CD4-positive, CD25-positive, alpha-beta regulatory T cell (primary cell): ENCODE results near the gene TOM1. TPM values are rescaled to one million over a fixed set of nuclear protein-coding genes. Genes with fewer than 3 reads are reported as not detected.

Source experiments
- ATAC-seq, 2 donors: fragments of 150-1000 bp; cut with Tn5 transposase; one replicate each; pipeline ENCODE4 v1.10.0; 2021; ENCODE audit warnings: low read depth in 2 of 2, moderate number of reproducible peaks in 2 of 2, moderate library complexity in 1 of 2
- DNase-seq, 3 donors: peaks; one replicate each; pipeline versions ENCODE4 v3.0.0 to v3.0.0-alpha.2; 2012 to 2022; ENCODE audit warnings: mixed read lengths in 1 of 3
- H3K27ac ChIP-seq: one replicate; pipeline ENCODE4 v1.7.0; 2013; ENCODE audit warnings: mild to moderate bottlenecking, low read length; ENCODE audit not compliant: insufficient read depth, poor library complexity, severe bottlenecking
- H3K27me3 ChIP-seq: one replicate; pipeline ENCODE4 v1.7.0; 2013; ENCODE audit warnings: low read length; ENCODE audit not compliant: control insufficient read depth, insufficient read depth
- H3K36me3 ChIP-seq: one replicate; pipeline ENCODE4 v1.7.0; 2013; ENCODE audit warnings: mild to moderate bottlenecking, low read length, moderate library complexity; ENCODE audit not compliant: control insufficient read depth, insufficient read depth
- H3K4me1 ChIP-seq: 2 replicates; pipeline ENCODE4 v1.7.0; 2013; ENCODE audit warnings: mild to moderate bottlenecking, low read length; ENCODE audit not compliant: insufficient read depth, control insufficient read depth, poor library complexity, severe bottlenecking
- H3K4me3 ChIP-seq: one replicate; pipeline ENCODE4 v1.7.0; 2013; ENCODE audit warnings: low read depth, mild to moderate bottlenecking, low read length, moderate library complexity
- H3K9me3 ChIP-seq, 2 experiments: 1 replicate in 1 of 2; 2 replicates in 1 of 2; pipeline ENCODE4 v1.7.0; 2013; ENCODE audit warnings: low read length in 2 of 2, mild to moderate bottlenecking in 1 of 2, moderate library complexity in 1 of 2; ENCODE audit not compliant: control insufficient read depth in 2 of 2
- H3K27ac Mint-ChIP-seq, 3 donors: one replicate each; pipeline ENCODE4 v1.8.0; 2020 to 2022; ENCODE audit warnings: mild to moderate bottlenecking in 3 of 3, mixed read lengths in 3 of 3, moderate library complexity in 2 of 3
- H3K27me3 Mint-ChIP-seq: one replicate; pipeline ENCODE4 v1.8.0; 2022; ENCODE audit warnings: mild to moderate bottlenecking, mixed read lengths
- H3K36me3 Mint-ChIP-seq: one replicate; pipeline ENCODE4 v1.8.0; 2020; ENCODE audit warnings: mixed read lengths
- H3K4me1 Mint-ChIP-seq, 4 donors: one replicate each; pipeline ENCODE4 v1.8.0; 2020 to 2022; ENCODE audit warnings: mixed read lengths in 4 of 4, mild to moderate bottlenecking in 1 of 4
- H3K4me3 Mint-ChIP-seq, 4 donors: one replicate each; pipeline ENCODE4 v1.8.0; 2020 to 2022; ENCODE audit warnings: mild to moderate bottlenecking in 4 of 4, mixed read lengths in 4 of 4, moderate library complexity in 3 of 4
- H3K9me3 Mint-ChIP-seq, 7 donors: one replicate each; pipeline ENCODE4 v1.8.0; 2020 to 2022; ENCODE audit warnings: mixed read lengths in 7 of 7, mild to moderate bottlenecking in 3 of 7, moderate library complexity in 2 of 7
- polyA plus RNA-seq, 4 donors: library from polyadenylated mRNA; unstranded; fragments of 300-500 nt; fragmentation: Illumina TruSeq; gene quantifications; one replicate each; pipeline ENCODE4 v1.2.3, GENCODE V29; 2021
- total RNA-seq: library from RNA; stranded (reverse); gene quantifications from one replicate; pipeline ENCODE4 v1.2.3, GENCODE V29; 2022

TOM1 gene
- total and polyA plus RNA-seq, 5 donors from 2014 or later, result 54.8 to 194 (median 71.6) TPM

- Histone ChIP-seq H3K36me3 (no peaks in the 10 kb centered on the region), H3K4me1 (peaks cover 18% of the 10 kb centered on the region), H3K27ac (no peak overlapping the region), H3K9me3 (no peaks in the 10 kb centered on the region), H3K27me3 (peaks cover 2% of the 10 kb centered on the region), H3K4me3 (no peak overlapping the region)
- DNase-seq, result no peak
- peaks cover 6 to 36% (median 16%) of the 10 kb centered on the region in 4 donors for H3K4me1 Mint-ChIP-seq
- H3K4me3 Mint-ChIP-seq, result peak overlapping the region in 2 of 4 donors; percentile 24 to 41
- ATAC-seq, result no peak
- H3K9me3 Mint-ChIP-seq, result peaks cover 0 to 1% (median 0%) of the 10 kb centered on the region in 7 donors
- peaks cover 20% of the 10 kb centered on the region for H3K27me3 Mint-ChIP-seq
- peak overlapping the region in 2 of 3 donors; percentile 20 to 44 for H3K27ac Mint-ChIP-seq
- no peaks in the 10 kb centered on the region for H3K36me3 Mint-ChIP-seq
These were observed 80.3 kb downstream of the TOM1 start for GRCh38 chr22:35380013-35380412.

DNA sequence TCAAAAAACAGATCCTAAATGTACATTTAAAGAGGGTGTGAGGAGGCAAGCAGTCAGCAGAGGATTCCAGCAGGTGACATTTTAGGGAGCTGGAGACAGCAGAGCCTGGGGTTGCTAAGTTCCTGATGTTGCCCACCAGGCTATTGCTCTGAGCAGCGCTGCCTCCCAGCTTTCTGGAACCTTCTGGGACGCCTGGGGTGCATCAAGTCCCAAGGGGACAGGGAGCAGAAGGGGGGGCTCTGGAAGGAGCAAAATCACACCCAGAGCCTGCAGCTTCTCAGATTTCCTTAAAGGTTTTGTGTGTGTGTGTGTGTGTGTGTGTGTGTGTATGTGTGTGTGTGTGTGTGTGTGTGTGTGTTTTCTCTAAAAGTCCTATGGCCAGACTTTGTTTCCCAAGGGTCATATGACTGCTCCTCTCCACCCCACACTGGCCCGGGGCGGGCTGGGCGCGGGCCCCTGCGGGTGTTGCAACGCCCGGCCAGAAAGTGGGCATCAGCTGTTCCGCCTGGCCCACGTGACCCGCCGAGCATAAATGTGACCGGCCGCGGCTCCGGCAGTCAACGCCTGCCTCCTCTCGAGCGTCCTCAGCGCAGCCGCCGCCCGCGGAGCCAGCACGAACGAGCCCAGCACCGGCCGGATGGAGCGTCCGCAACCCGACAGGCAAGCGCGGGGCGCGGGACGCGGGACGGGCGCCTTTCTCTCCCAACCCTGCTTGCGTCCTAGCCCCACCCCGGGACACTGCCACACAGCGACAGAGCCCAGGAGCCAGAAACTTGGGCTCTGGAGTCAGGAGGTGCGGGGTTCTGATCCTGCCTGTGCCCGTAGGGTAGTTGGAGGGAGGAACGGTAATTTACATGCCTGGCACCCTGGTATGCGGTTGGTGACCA lies 81.1 kb downstream of the TOM1 start, which contains the start of gene HMOX1:
Gene HMOX1, plus strand, starts transcription at position 560 of the 887 bp plus-strand sequence. Its CDS starts 78 bp downstream, at position 638.
- peak; percentile 66 to 76 for ATAC-seq
- Mint-ChIP-seq H3K4me3 (peak within 1 kb of the TSS; percentile 24 to 75 (median 56)), H3K27ac (peak within 1 kb of the TSS in 2 of 3 donors; percentile 20 to 44), H3K27me3 (peaks cover 24% of the 10 kb centered on the region), H3K36me3 (no peaks in the 10 kb centered on the region), H3K4me1 (peaks cover 6 to 32% (median 16%) of the 10 kb centered on the region in 4 donors), H3K9me3 (peaks cover 0 to 1% (median 0%) of the 10 kb centered on the region in 7 donors)
- peak in 2 of 3 donors; percentile 32 to 85 for DNase-seq
- H3K36me3 ChIP-seq, result no peaks in the 10 kb centered on the region
- H3K27ac ChIP-seq, result no peak within 1 kb of the TSS
- H3K4me3 ChIP-seq, result peak within 1 kb of the TSS; percentile 43
- H3K4me1 ChIP-seq, result peaks cover 18% of the 10 kb centered on the region
- H3K27me3 ChIP-seq, result peaks cover 2% of the 10 kb centered on the region
- no peaks in the 10 kb centered on the region for H3K9me3 ChIP-seq

GRCh38 chr22:35381424-35382009 lies 81.8 kb downstream of the TOM1 start:
- peak in 1 of 2 donors; percentile 6 for ATAC-seq
- no peaks in the 10 kb centered on the region for H3K36me3 ChIP-seq
- DNase-seq, result no peak
- Mint-ChIP-seq H3K27me3 (peaks cover 24% of the 10 kb centered on the region), H3K36me3 (no peaks in the 10 kb centered on the region), H3K4me3 (peak overlapping the region in 3 of 4 donors; percentile 53 to 75 (median 58)), H3K9me3 (peaks cover 0 to 1% (median 0%) of the 10 kb centered on the region in 7 donors), H3K4me1 (peaks cover 6 to 29% (median 16%) of the 10 kb centered on the region in 4 donors), H3K27ac (no peak overlapping the region)
- H3K4me3 ChIP-seq, result peak overlapping the region; percentile 43
- no peaks in the 10 kb centered on the region for H3K9me3 ChIP-seq
- H3K4me1 ChIP-seq, result peaks cover 18% of the 10 kb centered on the region
- H3K27me3 ChIP-seq, result peaks cover 2% of the 10 kb centered on the region
- no peak overlapping the region for H3K27ac ChIP-seq

GRCh38 chr22:35383679-35384071 lies 84.0 kb downstream of the TOM1 start:
- Mint-ChIP-seq H3K9me3 (no peaks in the 10 kb centered on the region), H3K27ac (no peak overlapping the region), H3K4me3 (no peak overlapping the region), H3K27me3 (peaks cover 24% of the 10 kb centered on the region), H3K36me3 (no peaks in the 10 kb centered on the region), H3K4me1 (peaks cover 0 to 12% (median 3%) of the 10 kb centered on the region in 4 donors)
- Histone ChIP-seq H3K9me3 (no peaks in the 10 kb centered on the region), H3K27ac (no peak overlapping the region), H3K4me3 (no peak overlapping the region), H3K27me3 (peaks cover 2% of the 10 kb centered on the region), H3K36me3 (no peaks in the 10 kb centered on the region), H3K4me1 (peaks cover 5% of the 10 kb centered on the region)
- DNase-seq, result no peak
- ATAC-seq, result no peak

- Histone ChIP-seq H3K27me3 (peaks cover 2% of the 10 kb centered on the region), H3K4me3 (no peak overlapping the region), H3K27ac (no peak overlapping the region), H3K9me3 (no peaks in the 10 kb centered on the region), H3K36me3 (no peaks in the 10 kb centered on the region), H3K4me1 (peaks cover 5% of the 10 kb centered on the region)
- no peak overlapping the region for H3K4me3 Mint-ChIP-seq
- peaks cover 0 to 12% (median 3%) of the 10 kb centered on the region in 4 donors for H3K4me1 Mint-ChIP-seq
- H3K9me3 Mint-ChIP-seq, result no peaks in the 10 kb centered on the region
- ATAC-seq (no peak), DNase-seq (no peak)
- no peak overlapping the region for H3K27ac Mint-ChIP-seq
- peaks cover 24% of the 10 kb centered on the region for H3K27me3 Mint-ChIP-seq
- no peaks in the 10 kb centered on the region for H3K36me3 Mint-ChIP-seq
These were observed 84.8 kb downstream of the TOM1 start for GRCh38 chr22:35384527-35384926.

- Mint-ChIP-seq H3K36me3 (no peaks in the 10 kb centered on the region), H3K9me3 (no peaks in the 10 kb centered on the region), H3K27me3 (peaks cover 22% of the 10 kb centered on the region), H3K4me1 (peaks cover 0 to 12% (median 3%) of the 10 kb centered on the region in 4 donors), H3K4me3 (no peak overlapping the region), H3K27ac (no peak overlapping the region)
- Histone ChIP-seq H3K4me1 (peaks cover 5% of the 10 kb centered on the region), H3K27ac (no peak overlapping the region), H3K36me3 (no peaks in the 10 kb centered on the region), H3K4me3 (no peak overlapping the region), H3K27me3 (peaks cover 2% of the 10 kb centered on the region), H3K9me3 (no peaks in the 10 kb centered on the region)
- DNase-seq (no peak), ATAC-seq (no peak)
These were observed 85.4 kb downstream of the TOM1 start for GRCh38 chr22:35384975-35385588.

DNA sequence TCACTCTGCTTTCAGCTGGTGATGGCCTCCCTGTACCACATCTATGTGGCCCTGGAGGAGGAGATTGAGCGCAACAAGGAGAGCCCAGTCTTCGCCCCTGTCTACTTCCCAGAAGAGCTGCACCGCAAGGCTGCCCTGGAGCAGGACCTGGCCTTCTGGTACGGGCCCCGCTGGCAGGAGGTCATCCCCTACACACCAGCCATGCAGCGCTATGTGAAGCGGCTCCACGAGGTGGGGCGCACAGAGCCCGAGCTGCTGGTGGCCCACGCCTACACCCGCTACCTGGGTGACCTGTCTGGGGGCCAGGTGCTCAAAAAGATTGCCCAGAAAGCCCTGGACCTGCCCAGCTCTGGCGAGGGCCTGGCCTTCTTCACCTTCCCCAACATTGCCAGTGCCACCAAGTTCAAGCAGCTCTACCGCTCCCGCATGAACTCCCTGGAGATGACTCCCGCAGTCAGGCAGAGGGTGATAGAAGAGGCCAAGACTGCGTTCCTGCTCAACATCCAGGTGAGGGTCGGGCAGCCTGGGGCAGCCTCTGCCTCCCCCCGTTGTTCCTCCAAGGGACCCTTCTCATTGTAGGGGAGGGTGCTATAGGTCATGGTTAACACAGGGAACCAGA lies 87.1 kb downstream of the TOM1 start:
- Mint-ChIP-seq H3K27ac (no peak overlapping the region), H3K27me3 (peaks cover 14% of the 10 kb centered on the region), H3K36me3 (no peaks in the 10 kb centered on the region), H3K4me3 (no peak overlapping the region), H3K4me1 (peaks cover 0 to 2% (median under 1%) of the 10 kb centered on the region in 4 donors), H3K9me3 (no peaks in the 10 kb centered on the region)
- Histone ChIP-seq H3K9me3 (no peaks in the 10 kb centered on the region), H3K4me3 (no peak overlapping the region), H3K27ac (no peak overlapping the region), H3K4me1 (no peaks in the 10 kb centered on the region), H3K36me3 (no peaks in the 10 kb centered on the region), H3K27me3 (peaks cover 2% of the 10 kb centered on the region)
- no peak for ATAC-seq
- no peak for DNase-seq
